Heart left ventricle (tissue), 13 donors: ENCODE results near the gene WNT8B.

Experiments
- POLR2A ChIP-seq, 2 donors: fragments of 450-650 bp; IDR thresholded peaks; one replicate each; pipeline ENCODE4 v1.6.1; 2017; ENCODE audit warnings: antibody characterized with exemption in 2 of 2, mild to moderate bottlenecking in 2 of 2, moderate library complexity in 2 of 2
- TF ChIP-seq, protein P1 (sequence below), 12 donors: fragments of 200-600 bp; sonication (generic) in 4 of 12; IDR thresholded peaks; one replicate each; pipeline versions ENCODE4 v1.5.0 to v1.8.0; 2018 to 2022; ENCODE audit warnings: antibody characterized with exemption in 12 of 12, mild to moderate bottlenecking in 5 of 12
- donor health status: ischemic (EF 13 %, LVEDD 7.1; RV severe dilation, severe dysfunction).
- donor health status: DM: no; HTN: yes; CAD: no.
- donor health status: DM: no; HTN: no; CAD: no.
- donor health status: ischemic (EF 25% LVEDD 6.9; RV normal size, moderate dysfunction).
- donor health status: ischemic (EF 25% LVEDD 5.7; RV mildly dilated, moderate dysfunction).
- donor health status: ischemic (EF 35%, LVEDD 5.7; RV mildly dilated, moderate dysfunction).
- donor health status: nonischemic (EF 11% LVEDD 7.7; RV severe dilation, severe dysfunction).
- donor health status: DM: yes; HTN: yes; CAD: no.
- donor health status: PGD.
- donor health status: ischemic (EF 29% LVEDD 5.4; RV normal size, mild dysfunction).
- donor health status: nonischemic (EF 23%, LVEDD 6.1; RV moderate dilation, normal function).

DNA sequence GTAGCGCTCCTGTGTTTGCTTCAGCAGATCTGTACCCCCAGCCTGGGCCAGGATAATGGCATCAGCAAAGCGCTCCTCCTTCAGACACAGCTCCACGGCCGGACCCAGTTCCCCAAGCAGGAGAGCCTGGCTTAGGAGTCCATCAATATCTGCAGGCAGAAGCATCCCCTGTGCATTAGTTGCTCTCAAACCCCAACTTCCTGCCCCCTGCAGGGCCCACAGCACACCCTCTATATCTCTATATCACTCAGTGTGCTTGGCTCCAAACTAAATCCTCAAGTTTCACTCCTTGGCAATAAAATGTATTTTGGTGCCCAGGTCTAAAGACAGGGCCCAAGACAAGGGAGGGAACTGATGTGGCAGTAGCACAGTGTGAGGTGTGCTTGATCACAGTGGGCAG, 35.2 kb downstream of the WNT8B start:
- TF ChIP-seq, protein P1, sequence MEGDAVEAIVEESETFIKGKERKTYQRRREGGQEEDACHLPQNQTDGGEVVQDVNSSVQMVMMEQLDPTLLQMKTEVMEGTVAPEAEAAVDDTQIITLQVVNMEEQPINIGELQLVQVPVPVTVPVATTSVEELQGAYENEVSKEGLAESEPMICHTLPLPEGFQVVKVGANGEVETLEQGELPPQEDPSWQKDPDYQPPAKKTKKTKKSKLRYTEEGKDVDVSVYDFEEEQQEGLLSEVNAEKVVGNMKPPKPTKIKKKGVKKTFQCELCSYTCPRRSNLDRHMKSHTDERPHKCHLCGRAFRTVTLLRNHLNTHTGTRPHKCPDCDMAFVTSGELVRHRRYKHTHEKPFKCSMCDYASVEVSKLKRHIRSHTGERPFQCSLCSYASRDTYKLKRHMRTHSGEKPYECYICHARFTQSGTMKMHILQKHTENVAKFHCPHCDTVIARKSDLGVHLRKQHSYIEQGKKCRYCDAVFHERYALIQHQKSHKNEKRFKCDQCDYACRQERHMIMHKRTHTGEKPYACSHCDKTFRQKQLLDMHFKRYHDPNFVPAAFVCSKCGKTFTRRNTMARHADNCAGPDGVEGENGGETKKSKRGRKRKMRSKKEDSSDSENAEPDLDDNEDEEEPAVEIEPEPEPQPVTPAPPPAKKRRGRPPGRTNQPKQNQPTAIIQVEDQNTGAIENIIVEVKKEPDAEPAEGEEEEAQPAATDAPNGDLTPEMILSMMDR (IDR thresholded peaks at IDR 0.05) = no peak
- TF ChIP-seq POLR2A (IDR thresholded peaks at IDR 0.05) = no peak
